D721Med (cell line): ENCODE measurements around the gene NDST4.
A peak's percentile ranks its signal among the peaks of the same experiment; 100 is the strongest.

Source experiments
- DNase-seq: peaks from one replicate; pipeline ENCODE4 v3.0.0; 2011; ENCODE audit warnings: low spot score; ENCODE audit not compliant: insufficient read length
- FAIRE-seq: peaks from 2 replicates; lab custom pipeline; 2011; peaks lifted over from hg19 to GRCh38; lab: Jason Lieb, UNC
- TF ChIP-seq, protein P1 (sequence below): IDR thresholded peaks from 2 replicates; pipeline ENCODE4 v1.5.1; 2012; ENCODE audit warnings: mild to moderate bottlenecking, control low read depth; ENCODE audit not compliant: insufficient read depth; ENCODE audit errors: missing control alignments

Gene NDST4

DNA sequence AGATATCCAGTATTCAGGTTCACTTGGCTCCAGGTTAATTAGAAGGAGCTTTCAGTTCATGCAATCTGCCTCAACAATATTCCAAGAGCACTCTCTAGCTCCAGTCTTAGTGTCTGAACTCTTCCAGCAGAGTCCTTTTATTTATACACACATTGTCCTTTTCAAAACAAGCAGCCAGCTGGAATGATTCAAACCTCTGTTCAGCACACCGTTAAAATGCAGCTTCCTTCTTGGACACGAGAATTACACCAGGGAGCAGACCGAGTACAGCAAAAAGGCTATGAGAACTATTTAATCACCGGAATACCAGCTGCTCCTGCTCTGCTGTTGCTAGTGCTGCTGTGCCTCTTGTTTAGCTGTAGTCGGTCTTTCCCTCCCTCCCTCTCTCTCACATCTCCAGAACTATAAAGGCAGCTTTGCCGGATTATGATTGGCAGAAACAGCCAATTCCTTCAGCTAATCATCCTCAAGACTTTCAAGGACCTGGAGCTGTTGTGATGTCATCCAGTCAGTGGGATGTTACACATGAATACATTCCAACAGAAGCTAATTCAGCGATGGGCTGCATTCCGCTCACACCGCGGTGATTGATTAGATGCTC lies at the start of gene NDST4:
Gene NDST4, minus strand, starts transcription at position 115 of the 601 bp plus-strand sequence. CDS start 36,584 bp downstream, outside the sequence.
- DNase-seq (no peak), FAIRE-seq (peak; percentile 92)
- TF ChIP-seq, protein P1, sequence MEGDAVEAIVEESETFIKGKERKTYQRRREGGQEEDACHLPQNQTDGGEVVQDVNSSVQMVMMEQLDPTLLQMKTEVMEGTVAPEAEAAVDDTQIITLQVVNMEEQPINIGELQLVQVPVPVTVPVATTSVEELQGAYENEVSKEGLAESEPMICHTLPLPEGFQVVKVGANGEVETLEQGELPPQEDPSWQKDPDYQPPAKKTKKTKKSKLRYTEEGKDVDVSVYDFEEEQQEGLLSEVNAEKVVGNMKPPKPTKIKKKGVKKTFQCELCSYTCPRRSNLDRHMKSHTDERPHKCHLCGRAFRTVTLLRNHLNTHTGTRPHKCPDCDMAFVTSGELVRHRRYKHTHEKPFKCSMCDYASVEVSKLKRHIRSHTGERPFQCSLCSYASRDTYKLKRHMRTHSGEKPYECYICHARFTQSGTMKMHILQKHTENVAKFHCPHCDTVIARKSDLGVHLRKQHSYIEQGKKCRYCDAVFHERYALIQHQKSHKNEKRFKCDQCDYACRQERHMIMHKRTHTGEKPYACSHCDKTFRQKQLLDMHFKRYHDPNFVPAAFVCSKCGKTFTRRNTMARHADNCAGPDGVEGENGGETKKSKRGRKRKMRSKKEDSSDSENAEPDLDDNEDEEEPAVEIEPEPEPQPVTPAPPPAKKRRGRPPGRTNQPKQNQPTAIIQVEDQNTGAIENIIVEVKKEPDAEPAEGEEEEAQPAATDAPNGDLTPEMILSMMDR: no peak

DNA sequence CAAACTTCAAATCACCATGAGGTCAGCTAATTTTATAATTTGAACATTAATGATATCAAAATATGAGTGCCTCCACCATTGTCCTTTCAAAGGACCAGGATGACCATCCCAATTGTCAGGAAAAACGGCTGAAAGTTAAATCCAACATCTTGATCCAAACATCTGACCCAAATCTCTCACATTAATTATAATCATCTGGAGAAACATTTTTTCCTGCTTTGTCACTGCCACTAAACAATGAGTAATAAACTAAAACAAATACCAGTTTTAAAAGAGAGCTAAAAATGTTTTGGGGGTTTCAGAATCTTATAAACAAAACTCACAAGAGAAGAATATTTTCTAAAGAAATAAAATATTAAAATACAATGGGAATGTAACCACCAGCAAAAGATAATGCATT lies 45.7 kb upstream of the NDST4 start:
- DNase-seq: no peak
- FAIRE-seq: no peak
- TF ChIP-seq, protein P1: no peak

DNA sequence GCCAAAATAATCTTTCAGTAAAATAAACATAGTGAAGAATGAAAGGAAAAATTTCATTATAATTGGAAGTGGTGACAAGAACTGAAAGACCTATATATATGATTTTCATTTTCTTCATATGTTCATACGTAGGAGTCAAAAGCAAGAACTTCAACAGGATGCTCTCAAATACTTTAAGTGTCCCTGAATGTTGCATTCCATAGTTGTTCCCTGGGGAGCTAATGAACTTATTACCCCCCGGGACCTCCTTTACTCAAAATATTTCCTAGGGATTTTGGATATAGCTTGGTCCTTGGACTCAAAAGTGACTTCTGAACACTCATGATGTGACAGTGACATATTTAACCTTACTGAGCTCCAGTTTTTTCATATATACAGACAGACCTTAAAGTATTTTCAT lies 44.9 kb upstream of the NDST4 start:
- TF ChIP-seq, protein P1: no peak
- FAIRE-seq: no peak

DNA sequence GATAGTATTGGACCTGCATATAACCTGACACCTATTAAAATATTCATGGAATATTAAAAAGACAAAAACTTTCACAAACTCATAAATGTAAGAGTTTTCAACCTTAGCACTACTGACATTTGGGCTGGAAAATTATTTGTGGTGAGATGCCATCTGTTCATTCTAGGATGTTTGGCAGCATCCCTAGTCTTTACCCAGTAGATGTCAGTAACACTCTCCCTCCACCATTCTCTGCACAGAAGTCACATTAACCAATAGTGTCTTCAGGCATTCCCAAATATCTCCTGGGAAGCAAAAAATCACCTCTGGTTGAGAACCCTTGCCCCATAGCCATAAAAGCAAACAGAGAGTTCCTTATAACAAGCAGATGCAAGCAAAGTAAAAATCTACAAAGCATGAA lies 41.4 kb upstream of the NDST4 start:
- FAIRE-seq (no peak), DNase-seq (no peak)
- TF ChIP-seq, protein P1: peak; percentile 6

More for the DNA sequence above, 44.9 kb upstream of the NDST4 start:
- no peak for DNase-seq

DNA sequence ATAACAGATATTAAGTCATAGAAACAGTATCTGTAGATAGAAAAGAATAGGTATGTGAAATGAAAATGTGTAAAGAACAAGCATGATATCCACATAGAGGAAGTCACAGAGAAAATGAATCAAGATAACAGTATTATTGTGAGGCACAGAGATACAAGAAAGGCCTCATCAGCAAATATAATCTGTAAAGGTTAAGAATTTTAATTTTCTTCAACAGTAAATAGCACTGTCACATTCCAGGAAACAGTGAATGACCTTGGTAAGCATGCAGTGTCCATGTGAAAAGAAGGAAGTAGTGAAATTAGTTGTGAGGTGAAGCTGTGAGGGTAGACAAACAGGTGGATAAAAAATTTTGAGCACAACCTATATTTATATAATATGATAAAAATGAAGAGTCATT lies 39.5 kb upstream of the NDST4 start:
- no peak for DNase-seq
- no peak for FAIRE-seq
- TF ChIP-seq, protein P1: no peak

DNA sequence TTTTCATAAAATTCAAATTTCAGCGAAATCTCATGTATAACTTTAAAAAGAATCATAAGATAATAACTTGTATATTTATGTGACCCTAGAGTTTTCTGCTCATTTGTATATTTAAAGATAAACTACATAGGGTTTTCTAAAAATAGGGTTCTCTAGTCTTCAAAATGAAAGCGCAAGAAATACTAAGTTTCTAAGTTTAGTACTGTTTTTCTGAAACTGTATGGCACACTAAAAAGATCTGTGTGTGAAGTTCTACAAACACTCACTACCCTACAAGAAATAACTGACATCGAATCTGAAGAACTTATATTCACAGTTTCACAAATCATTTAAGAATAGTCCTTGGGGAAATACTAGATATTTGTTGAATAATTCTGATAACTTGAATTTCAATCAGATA lies 38.7 kb upstream of the NDST4 start:
- TF ChIP-seq, protein P1: no peak
- FAIRE-seq (no peak), DNase-seq (no peak)

DNA sequence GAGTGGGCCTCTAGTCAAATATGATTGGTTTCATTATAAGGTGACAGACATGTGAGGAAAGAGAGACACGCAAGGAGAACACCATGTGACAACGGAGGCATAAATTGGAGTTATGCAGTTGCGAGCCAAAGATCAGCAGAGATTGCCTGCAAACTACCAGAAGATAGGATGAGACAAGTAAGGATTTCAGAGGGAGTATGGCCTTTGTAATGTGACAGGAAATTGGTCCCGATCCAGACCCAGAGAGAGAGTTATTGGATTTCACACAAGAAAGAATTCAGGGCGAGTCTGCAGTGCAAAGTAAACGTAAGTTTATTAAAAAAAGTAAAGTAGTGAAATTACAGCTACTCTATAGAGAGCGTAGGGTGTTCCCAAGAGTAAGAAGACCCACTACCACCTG lies 35.7 kb upstream of the NDST4 start:
- no peak for FAIRE-seq
- TF ChIP-seq, protein P1: no peak
- no peak for DNase-seq
